GM21528 (cell line): Measurements from ENCODE around the gene PTPRG.
"Not testable (repeated sequence)": the region's sequence is repeated elsewhere in the genome, so short reads cannot be mapped to it uniquely, and the experiment has no call there.

Experiments
- ATAC-seq: cut with Tn5 transposase; IDR thresholded peaks from one replicate; pipeline ENCODE4 v1.9.1; 2021; ENCODE audit warnings: mild to moderate bottlenecking, moderate library complexity; ENCODE audit not compliant: unreplicated experiment, low FRiP score

PTPRG gene

GRCh38 chr3:61680617-61681016 is 119.2 kb downstream of the PTPRG start:
- ATAC-seq = no peak

- ATAC-seq = no peak
Measured at GRCh38 chr3:61681636-61682035, 120.3 kb downstream of the PTPRG start.

GRCh38 chr3:61682671-61683548 is 121.5 kb downstream of the PTPRG start:
- ATAC-seq = no peak

GRCh38 chr3:61683549-61684236 is 122.3 kb downstream of the PTPRG start:
- ATAC-seq = no peak

GRCh38 chr3:61684386-61684785 is 123.0 kb downstream of the PTPRG start:
- ATAC-seq = no peak

GRCh38 chr3:61685755-61686154 is 124.4 kb downstream of the PTPRG start:
- no peak for ATAC-seq

GRCh38 chr3:61686228-61686648 is 124.9 kb downstream of the PTPRG start:
- ATAC-seq = no peak

GRCh38 chr3:61687206-61687605 is 125.8 kb downstream of the PTPRG start:
- ATAC-seq = no peak

- ATAC-seq = no peak
Measured at GRCh38 chr3:61687663-61688306, 126.4 kb downstream of the PTPRG start.

GRCh38 chr3:61688307-61688984 is 127.1 kb downstream of the PTPRG start:
- no peak for ATAC-seq

GRCh38 chr3:61690016-61690415 is 128.6 kb downstream of the PTPRG start:
- ATAC-seq = no peak

GRCh38 chr3:61691466-61691865 is 130.1 kb downstream of the PTPRG start:
- ATAC-seq = no peak

GRCh38 chr3:61697301-61697700 is 135.9 kb downstream of the PTPRG start:
- ATAC-seq = no peak

- not testable (repeated sequence) for ATAC-seq
Measured at GRCh38 chr3:61698278-61699072, 137.1 kb downstream of the PTPRG start.

- ATAC-seq = no peak
Measured at GRCh38 chr3:61699622-61700021, 138.3 kb downstream of the PTPRG start.

- ATAC-seq = no peak
Measured at GRCh38 chr3:61701011-61701410, 139.6 kb downstream of the PTPRG start.

GRCh38 chr3:61702453-61702852 is 141.1 kb downstream of the PTPRG start:
- no peak for ATAC-seq

GRCh38 chr3:61704807-61705206 is 143.4 kb downstream of the PTPRG start:
- no peak for ATAC-seq

- no peak for ATAC-seq
Measured at GRCh38 chr3:61707492-61707891, 146.1 kb downstream of the PTPRG start.

- not testable (repeated sequence) for ATAC-seq
Measured at GRCh38 chr3:61710920-61711319, 149.5 kb downstream of the PTPRG start.
